ENCODE results near the gene ASXL1.

ASXL1 gene

DNA sequence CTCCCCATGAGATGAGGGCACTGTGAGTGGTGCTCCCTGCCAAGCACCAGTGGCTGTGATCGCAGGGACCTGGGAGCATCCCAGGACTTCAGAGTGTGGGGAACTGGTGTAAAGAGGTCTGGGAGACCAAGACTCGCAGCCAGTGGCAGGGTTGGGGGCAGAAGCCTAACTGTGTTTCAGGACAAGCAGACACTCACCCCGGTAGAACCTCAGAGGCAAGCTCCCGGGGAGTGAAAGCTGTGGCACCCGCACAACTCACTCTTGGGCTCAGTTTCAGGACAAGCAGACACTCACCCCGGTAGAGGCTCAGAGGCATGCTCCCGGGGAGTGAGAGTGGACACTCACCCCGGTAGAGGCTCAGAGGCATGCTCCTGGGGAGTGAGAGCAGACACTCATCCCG lies 112.8 kb downstream of the ASXL1 start:
- intact Hi-C loops (cut with DNase I; ENCODE audit: low total_unique reads) = loop anchor here (10.0 kb wide), 1 partner anchor 256 kb away; no protein-coding TSS in a partner anchor
- Histone ChIP-seq H3K9me3 (no peaks in the 10 kb centered on the region), H3K27me3 (no peaks in the 10 kb centered on the region), H3K36me3 (peaks cover 0 to 8% (median 0%) of the 10 kb centered on the region in 3 donors), H3K4me3 (no peak overlapping the region), H3K27ac (no peak overlapping the region), H3K4me1 (peaks cover 0 to 45% (median 19%) of the 10 kb centered on the region in 4 donors)
- TF ChIP-seq, protein P1, sequence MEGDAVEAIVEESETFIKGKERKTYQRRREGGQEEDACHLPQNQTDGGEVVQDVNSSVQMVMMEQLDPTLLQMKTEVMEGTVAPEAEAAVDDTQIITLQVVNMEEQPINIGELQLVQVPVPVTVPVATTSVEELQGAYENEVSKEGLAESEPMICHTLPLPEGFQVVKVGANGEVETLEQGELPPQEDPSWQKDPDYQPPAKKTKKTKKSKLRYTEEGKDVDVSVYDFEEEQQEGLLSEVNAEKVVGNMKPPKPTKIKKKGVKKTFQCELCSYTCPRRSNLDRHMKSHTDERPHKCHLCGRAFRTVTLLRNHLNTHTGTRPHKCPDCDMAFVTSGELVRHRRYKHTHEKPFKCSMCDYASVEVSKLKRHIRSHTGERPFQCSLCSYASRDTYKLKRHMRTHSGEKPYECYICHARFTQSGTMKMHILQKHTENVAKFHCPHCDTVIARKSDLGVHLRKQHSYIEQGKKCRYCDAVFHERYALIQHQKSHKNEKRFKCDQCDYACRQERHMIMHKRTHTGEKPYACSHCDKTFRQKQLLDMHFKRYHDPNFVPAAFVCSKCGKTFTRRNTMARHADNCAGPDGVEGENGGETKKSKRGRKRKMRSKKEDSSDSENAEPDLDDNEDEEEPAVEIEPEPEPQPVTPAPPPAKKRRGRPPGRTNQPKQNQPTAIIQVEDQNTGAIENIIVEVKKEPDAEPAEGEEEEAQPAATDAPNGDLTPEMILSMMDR (IDR thresholded peaks at IDR 0.05) = no peak
- no peak for DNase-seq

DNA sequence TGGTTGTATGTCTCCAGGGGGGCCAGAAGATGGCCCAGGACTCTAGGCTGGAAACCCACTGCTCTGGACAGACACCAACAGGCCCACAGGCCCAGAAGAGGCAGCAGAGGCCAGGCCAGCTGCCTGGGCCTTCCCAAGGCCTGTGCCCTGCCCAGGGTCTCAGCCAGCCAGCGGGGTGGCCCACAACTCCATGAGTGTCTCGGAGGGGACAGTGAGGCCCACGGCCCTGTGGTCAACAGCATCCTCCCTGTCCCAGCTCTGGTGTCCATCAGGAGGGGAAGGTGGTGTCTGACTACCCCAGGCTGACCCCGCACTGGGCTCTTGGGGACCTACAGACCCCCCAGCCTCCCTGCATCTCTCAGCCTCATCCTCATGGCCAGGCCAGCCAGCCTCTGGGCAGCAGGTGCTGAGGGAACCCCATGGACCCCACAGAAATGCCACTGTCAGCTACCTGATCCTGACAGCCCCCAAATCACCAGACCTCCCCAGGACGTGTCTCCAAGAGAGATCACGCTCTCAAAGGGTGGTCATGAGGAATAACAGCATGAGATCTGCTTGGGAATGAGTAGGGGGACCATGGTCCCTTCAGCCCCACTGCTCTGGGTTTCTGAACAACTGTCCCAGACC lies 114.6 kb downstream of the ASXL1 start:
- no peak for DNase-seq
- peaks cover 0 to 8% (median 0%) of the 10 kb centered on the region in 3 donors for H3K36me3 ChIP-seq
- intact Hi-C loops (cut with DNase I; ENCODE audit: low total_unique reads) = loop anchor here (10.0 kb wide), 1 partner anchor 258 kb away; no protein-coding TSS in a partner anchor
- no peaks in the 10 kb centered on the region for H3K9me3 ChIP-seq
- H3K4me1 ChIP-seq = peaks cover 0 to 48% (median 24%) of the 10 kb centered on the region in 4 donors
- H3K27me3 ChIP-seq = no peaks in the 10 kb centered on the region
- TF ChIP-seq, protein P1 (IDR thresholded peaks at IDR 0.05) = no peak
- no peak overlapping the region for H3K27ac ChIP-seq
- H3K4me3 ChIP-seq = no peak overlapping the region

DNA sequence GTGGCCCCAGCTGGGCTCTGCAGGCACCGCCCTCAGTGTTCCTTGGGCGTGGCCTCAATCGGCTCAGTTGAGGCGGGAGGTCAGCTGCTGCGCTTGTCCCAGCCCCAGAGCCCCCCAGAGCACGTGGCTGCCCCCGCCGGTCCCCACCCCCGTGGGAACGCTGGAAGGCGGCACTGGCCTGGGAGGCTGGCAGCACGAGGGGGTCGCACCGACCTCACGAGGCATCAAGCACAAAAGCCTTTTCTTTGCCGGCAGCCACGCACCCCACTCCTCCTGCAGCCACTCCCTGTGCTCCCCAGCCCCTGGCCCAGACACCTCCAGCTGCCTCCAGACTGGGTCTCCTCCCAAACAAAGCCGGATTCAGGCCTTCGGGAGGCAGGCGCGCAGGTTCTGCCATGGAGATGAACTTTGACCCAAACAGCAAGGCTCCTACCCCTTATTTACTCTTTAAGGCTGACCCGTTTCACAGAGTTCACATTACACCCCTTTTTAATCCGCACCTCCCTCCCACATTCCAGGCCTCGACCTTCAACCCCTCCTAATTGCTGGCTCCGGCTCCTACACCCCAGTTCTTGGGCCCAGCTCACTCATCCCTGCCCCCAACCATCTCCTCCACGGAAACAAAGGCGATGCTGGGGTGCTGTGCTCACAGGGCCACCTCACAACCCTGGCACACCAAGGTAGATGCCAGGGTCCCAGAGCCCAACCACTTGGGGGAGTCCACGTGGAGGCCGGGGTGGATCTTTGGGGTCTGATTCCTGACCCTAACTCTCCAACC lies 115.3 kb downstream of the ASXL1 start:
- TF ChIP-seq, protein P1 (IDR thresholded peaks at IDR 0.05) = no peak
- peak overlapping the region in 1 of 2 donors; percentile 20 for H3K4me3 ChIP-seq
- no peaks in the 10 kb centered on the region for H3K27me3 ChIP-seq
- peaks cover 0 to 48% (median 24%) of the 10 kb centered on the region in 4 donors for H3K4me1 ChIP-seq
- H3K27ac ChIP-seq = no peak overlapping the region
- H3K36me3 ChIP-seq = peaks cover 0 to 8% (median 0%) of the 10 kb centered on the region in 3 donors
- no peaks in the 10 kb centered on the region for H3K9me3 ChIP-seq
- intact Hi-C loops (cut with DNase I; ENCODE audit: low total_unique reads) = loop anchor here (10.0 kb wide), 1 partner anchor 259 kb away; no protein-coding TSS in a partner anchor
- no peak for DNase-seq

DNA sequence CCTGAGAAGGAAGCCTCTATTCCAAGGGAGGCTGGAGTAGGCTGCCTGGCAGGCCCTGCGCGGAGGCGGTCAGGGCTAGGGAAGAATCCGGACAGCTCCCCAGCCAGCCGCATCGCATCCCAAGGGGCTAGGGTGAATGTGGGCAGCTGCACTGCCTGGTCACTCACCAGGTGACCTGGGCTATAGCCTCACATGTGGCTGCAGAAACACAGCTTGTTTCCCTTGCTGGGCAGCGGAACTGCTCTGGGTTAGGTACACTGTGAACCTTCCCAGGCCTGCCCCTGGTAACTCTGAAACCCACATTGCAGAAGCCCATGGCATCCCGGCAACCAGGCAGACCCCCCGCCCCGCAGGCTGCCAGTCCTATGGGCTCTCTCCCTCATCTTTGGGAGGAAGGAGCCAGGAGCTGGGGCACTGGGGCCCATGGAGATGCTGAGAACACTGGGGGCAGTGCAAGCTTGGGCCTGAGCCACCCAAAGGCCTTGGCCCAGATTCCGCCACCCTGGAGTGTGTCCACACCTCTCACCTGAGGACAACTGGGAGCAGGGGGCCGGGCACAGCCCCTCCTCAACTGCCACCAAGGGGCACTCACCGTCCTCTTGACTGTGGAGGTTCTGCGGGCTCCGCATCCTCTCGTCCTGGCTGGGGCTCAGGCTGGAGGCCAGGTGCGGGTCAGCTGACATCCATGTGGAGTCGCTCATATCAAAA lies 116.0 kb downstream of the ASXL1 start:
- Histone ChIP-seq H3K27ac (peak overlapping the region; percentile 52 to 61), H3K36me3 (peaks cover 0 to 8% (median 0%) of the 10 kb centered on the region in 3 donors), H3K27me3 (no peaks in the 10 kb centered on the region), H3K9me3 (no peaks in the 10 kb centered on the region), H3K4me1 (peaks cover 0 to 48% (median 24%) of the 10 kb centered on the region in 4 donors), H3K4me3 (peak overlapping the region in 1 of 2 donors; percentile 20)
- TF ChIP-seq, protein P1 (IDR thresholded peaks at IDR 0.05) = no peak
- intact Hi-C loops (cut with DNase I; ENCODE audit: low total_unique reads) = loop anchor here (10.0 kb wide), 1 partner anchor 259 kb away; no protein-coding TSS in a partner anchor
- DNase-seq = no peak

DNA sequence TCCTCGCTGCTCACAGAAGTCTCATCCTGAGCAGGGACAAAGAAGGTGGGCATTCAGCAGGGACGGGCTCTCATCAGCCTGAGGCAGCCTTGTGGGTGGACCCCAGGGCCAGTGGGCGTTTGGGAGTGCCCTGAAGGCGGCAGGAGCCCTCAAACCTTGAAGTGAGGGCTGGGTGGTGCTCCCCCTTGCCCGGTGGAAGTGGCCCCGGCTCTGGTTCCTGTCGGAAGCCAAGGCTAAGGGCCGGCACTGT lies 116.5 kb downstream of the ASXL1 start:
- H3K27me3 ChIP-seq = no peaks in the 10 kb centered on the region
- H3K9me3 ChIP-seq = no peaks in the 10 kb centered on the region
- peaks cover 0 to 8% (median 0%) of the 10 kb centered on the region in 3 donors for H3K36me3 ChIP-seq
- H3K4me1 ChIP-seq = peaks cover 0 to 48% (median 24%) of the 10 kb centered on the region in 4 donors
- TF ChIP-seq, protein P1 (IDR thresholded peaks at IDR 0.05) = no peak
- peak overlapping the region; percentile 52 to 61 for H3K27ac ChIP-seq
- DNase-seq = no peak
- intact Hi-C loops (cut with DNase I; ENCODE audit: low total_unique reads) = loop anchor here (10.0 kb wide), 1 partner anchor 260 kb away; no protein-coding TSS in a partner anchor
- H3K4me3 ChIP-seq = peak overlapping the region; percentile 41 to 52

All from tibial artery (tissue), 4 donors.